ENCODE data around the gene ABL1.
A peak's percentile ranks its signal among the peaks of the same experiment; 100 is the strongest.

The ABL1 gene

DNA sequence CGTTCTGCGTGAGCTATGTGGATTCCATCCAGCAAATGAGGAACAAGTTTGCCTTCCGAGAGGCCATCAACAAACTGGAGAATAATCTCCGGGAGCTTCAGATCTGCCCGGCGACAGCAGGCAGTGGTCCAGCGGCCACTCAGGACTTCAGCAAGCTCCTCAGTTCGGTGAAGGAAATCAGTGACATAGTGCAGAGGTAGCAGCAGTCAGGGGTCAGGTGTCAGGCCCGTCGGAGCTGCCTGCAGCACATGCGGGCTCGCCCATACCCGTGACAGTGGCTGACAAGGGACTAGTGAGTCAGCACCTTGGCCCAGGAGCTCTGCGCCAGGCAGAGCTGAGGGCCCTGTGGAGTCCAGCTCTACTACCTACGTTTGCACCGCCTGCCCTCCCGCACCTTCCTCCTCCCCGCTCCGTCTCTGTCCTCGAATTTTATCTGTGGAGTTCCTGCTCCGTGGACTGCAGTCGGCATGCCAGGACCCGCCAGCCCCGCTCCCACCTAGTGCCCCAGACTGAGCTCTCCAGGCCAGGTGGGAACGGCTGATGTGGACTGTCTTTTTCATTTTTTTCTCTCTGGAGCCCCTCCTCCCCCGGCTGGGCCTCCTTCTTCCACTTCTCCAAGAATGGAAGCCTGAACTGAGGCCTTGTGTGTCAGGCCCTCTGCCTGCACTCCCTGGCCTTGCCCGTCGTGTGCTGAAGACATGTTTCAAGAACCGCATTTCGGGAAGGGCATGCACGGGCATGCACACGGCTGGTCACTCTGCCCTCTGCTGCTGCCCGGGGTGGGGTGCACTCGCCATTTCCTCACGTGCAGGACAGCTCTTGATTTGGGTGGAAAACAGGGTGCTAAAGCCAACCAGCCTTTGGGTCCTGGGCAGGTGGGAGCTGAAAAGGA, 50.7 kb downstream of the ABL1 start:
- peak overlapping the region; percentile 29 for H3K4me2 ChIP-seq (ENCODE audit: low read length)
- H3K79me2 ChIP-seq: peaks cover 2% of the 10 kb centered on the region
- H2AFZ ChIP-seq: no peak overlapping the region
- H3K4me1 ChIP-seq: peaks cover 58% of the 10 kb centered on the region
- H3K27ac ChIP-seq: peak overlapping the region; percentile 98
- no peaks in the 10 kb centered on the region for H3K27me3 ChIP-seq (ENCODE audit: control insufficient read depth, insufficient read depth, low read length)
- no peaks in the 10 kb centered on the region for H3K36me3 ChIP-seq (ENCODE audit: control insufficient read depth, insufficient read depth, low read length)
- H3K4me3 ChIP-seq (ENCODE audit: low read depth, low read length): no peak overlapping the region
- H3K9ac ChIP-seq: no peak overlapping the region
- TF ChIP-seq, protein P1, sequence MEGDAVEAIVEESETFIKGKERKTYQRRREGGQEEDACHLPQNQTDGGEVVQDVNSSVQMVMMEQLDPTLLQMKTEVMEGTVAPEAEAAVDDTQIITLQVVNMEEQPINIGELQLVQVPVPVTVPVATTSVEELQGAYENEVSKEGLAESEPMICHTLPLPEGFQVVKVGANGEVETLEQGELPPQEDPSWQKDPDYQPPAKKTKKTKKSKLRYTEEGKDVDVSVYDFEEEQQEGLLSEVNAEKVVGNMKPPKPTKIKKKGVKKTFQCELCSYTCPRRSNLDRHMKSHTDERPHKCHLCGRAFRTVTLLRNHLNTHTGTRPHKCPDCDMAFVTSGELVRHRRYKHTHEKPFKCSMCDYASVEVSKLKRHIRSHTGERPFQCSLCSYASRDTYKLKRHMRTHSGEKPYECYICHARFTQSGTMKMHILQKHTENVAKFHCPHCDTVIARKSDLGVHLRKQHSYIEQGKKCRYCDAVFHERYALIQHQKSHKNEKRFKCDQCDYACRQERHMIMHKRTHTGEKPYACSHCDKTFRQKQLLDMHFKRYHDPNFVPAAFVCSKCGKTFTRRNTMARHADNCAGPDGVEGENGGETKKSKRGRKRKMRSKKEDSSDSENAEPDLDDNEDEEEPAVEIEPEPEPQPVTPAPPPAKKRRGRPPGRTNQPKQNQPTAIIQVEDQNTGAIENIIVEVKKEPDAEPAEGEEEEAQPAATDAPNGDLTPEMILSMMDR (IDR thresholded peaks at IDR 0.05): no peak
- H3K9me3 ChIP-seq (ENCODE audit: control insufficient read depth, low read length): no peaks in the 10 kb centered on the region

DNA sequence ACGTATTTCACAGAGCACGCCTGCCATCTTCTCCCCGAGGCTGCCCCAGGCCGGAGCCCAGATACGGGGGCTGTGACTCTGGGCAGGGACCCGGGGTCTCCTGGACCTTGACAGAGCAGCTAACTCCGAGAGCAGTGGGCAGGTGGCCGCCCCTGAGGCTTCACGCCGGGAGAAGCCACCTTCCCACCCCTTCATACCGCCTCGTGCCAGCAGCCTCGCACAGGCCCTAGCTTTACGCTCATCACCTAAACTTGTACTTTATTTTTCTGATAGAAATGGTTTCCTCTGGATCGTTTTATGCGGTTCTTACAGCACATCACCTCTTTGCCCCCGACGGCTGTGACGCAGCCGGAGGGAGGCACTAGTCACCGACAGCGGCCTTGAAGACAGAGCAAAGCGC, 51.9 kb downstream of the ABL1 start:
- Histone ChIP-seq H3K4me1 (peaks cover 59% of the 10 kb centered on the region), H3K9ac (no peak overlapping the region), H2AFZ (no peak overlapping the region), H3K36me3 (ENCODE audit: control insufficient read depth, insufficient read depth, low read length) (no peaks in the 10 kb centered on the region), H3K4me3 (ENCODE audit: low read depth, low read length) (no peak overlapping the region), H3K9me3 (ENCODE audit: control insufficient read depth, low read length) (no peaks in the 10 kb centered on the region), H3K27me3 (ENCODE audit: control insufficient read depth, insufficient read depth, low read length) (no peaks in the 10 kb centered on the region), H3K79me2 (no peaks in the 10 kb centered on the region), H3K4me2 (ENCODE audit: low read length) (no peak overlapping the region), H3K27ac (peak overlapping the region; percentile 98)
- TF ChIP-seq, protein P1 (IDR thresholded peaks at IDR 0.05): no peak

DNA sequence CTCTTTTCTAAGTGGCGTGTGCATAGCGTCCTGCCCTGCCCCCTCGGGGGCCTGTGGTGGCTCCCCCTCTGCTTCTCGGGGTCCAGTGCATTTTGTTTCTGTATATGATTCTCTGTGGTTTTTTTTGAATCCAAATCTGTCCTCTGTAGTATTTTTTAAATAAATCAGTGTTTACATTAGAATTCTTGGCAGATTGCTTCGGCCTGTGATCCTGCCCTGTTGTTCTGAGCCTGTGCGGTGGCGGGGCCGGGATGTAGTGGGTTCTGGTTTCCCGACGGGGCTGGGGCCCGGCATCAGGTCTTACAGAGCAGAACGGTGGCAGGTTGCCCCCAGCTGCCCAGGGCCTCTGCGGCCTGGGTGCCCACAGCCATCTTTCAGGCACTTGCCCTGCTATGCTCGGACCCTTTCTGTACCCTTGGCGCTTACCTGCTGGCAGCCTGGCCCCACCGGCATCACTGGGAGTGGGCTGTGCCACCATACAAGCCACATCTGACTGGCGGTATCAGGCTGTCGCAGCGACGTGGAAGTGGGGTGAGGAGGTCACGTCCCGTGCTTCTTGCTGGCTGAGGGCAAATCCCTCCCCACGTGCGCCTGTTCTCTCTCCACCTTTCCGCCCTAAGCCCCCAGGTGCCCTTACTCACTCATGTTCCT, 52.6 kb downstream of the ABL1 start:
- H3K9me3 ChIP-seq (ENCODE audit: control insufficient read depth, low read length): no peaks in the 10 kb centered on the region
- H3K27me3 ChIP-seq (ENCODE audit: control insufficient read depth, insufficient read depth, low read length): no peaks in the 10 kb centered on the region
- peak overlapping the region; percentile 98 for H3K27ac ChIP-seq
- H3K36me3 ChIP-seq (ENCODE audit: control insufficient read depth, insufficient read depth, low read length): no peaks in the 10 kb centered on the region
- no peaks in the 10 kb centered on the region for H3K79me2 ChIP-seq
- peak overlapping the region; percentile 28 for H3K4me2 ChIP-seq (ENCODE audit: low read length)
- no peak overlapping the region for H3K4me3 ChIP-seq (ENCODE audit: low read depth, low read length)
- TF ChIP-seq, protein P1 (IDR thresholded peaks at IDR 0.05): no peak
- no peak overlapping the region for H2AFZ ChIP-seq
- H3K4me1 ChIP-seq: peaks cover 57% of the 10 kb centered on the region
- H3K9ac ChIP-seq: no peak overlapping the region

DNA sequence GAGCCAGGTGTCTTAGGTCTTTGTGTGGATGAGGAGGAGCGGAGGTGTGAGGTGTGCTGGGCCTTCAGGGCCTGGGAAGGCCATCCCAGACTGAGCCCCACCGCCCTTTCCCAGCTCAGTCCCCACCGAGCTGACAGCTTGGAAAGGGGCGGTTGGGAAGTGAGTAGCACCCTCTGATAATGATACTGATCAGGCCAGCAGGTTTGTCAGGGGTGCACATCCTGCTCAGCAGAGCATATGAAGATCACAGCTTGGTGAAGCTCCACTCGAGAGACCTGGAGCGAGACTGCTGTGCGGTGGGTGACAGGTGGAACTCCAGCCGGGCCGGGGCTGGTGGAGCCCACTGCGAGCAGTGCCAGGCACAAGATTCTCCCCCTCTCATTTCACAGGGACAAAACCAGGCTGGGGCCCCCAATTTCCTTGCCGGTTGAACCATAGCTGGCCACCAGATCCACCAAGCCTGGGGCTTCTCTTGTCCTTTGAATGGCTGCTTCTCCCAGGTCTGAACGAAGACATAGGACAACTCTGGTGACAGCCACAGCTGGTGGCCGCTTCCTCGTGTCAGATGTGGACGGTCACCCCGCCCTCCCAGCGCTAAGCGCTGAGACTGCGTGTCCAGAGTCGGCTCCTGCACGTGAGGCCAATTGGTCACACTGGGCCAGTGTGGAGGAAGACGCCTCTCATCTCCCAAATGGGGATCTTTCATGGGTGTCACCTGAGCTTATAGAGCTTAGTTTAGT, 53.3 kb downstream of the ABL1 start:
- H3K4me3 ChIP-seq (ENCODE audit: low read depth, low read length): no peak overlapping the region
- peak overlapping the region; percentile 38 for H3K4me2 ChIP-seq (ENCODE audit: low read length)
- H2AFZ ChIP-seq: no peak overlapping the region
- TF ChIP-seq, protein P1 (IDR thresholded peaks at IDR 0.05): no peak
- H3K79me2 ChIP-seq: no peaks in the 10 kb centered on the region
- H3K9ac ChIP-seq: no peak overlapping the region
- peak overlapping the region; percentile 98 for H3K27ac ChIP-seq
- no peaks in the 10 kb centered on the region for H3K36me3 ChIP-seq (ENCODE audit: control insufficient read depth, insufficient read depth, low read length)
- H3K9me3 ChIP-seq (ENCODE audit: control insufficient read depth, low read length): no peaks in the 10 kb centered on the region
- peaks cover 57% of the 10 kb centered on the region for H3K4me1 ChIP-seq
- H3K27me3 ChIP-seq (ENCODE audit: control insufficient read depth, insufficient read depth, low read length): no peaks in the 10 kb centered on the region
